ENCODE data around the gene CDCA8.

DNA sequence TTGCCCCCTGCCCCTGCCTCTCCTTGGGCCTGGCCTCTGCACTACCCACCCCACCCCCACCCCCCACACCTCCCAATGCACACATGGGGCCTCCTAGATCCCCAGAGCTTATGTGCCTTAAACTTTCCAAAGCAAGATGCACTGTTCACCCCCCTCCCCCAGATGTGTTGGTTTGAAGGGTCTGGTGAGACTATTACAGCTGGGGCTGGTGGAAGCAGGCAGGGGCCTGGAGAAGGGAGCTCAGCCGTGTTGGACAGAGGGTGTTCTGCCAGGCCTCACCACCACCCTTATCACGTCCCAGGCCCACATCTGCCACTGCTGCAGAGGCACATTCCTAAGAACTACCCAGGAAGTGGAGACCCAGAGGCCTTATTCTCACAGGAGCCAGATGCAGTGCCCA lies 39.3 kb upstream of the CDCA8 start:
- TF ChIP-seq PAX5 (IDR thresholded peaks at IDR 0.05; ENCODE audit: insufficient read depth, low read length, severe bottlenecking) (no peak), POLR2A (IDR thresholded peaks at IDR 0.05; ENCODE audit: low read depth, low read length) (no peak), TAF1 (IDR thresholded peaks at IDR 0.05; ENCODE audit: low read depth, low read length) (no peak), SPI1 (IDR thresholded peaks at IDR 0.05; ENCODE audit: low read depth, low read length) (no peak), POLR2AphosphoS5 (IDR thresholded peaks at IDR 0.05; ENCODE audit: low read depth, low read length) (no peak), POU2F2 (IDR thresholded peaks at IDR 0.05; ENCODE audit: low read depth, low read length) (no peak)

All from GM12891 (cell line).